ENCODE results near the gene SIDT1.

The SIDT1 gene

DNA sequence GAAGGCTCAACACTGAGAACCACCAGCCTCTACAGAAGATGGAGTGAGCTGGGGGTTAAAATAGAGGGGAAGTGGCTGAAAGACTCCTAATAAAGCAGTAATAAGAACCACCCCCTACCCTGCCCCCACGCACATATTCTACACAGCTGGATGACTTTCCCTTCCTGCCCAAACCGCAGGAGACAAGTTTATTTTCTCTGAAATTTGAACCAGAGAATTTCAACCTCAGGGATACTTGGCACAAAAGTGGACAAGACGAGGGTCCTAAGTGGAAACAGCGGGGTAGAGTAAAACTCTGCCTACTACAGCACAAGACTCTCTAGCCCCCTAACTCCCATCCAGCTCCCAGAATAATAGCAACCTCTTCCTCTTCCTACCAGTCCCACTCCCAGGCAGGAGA is 135.7 kb downstream of the SIDT1 start:
- TF ChIP-seq, protein P1, sequence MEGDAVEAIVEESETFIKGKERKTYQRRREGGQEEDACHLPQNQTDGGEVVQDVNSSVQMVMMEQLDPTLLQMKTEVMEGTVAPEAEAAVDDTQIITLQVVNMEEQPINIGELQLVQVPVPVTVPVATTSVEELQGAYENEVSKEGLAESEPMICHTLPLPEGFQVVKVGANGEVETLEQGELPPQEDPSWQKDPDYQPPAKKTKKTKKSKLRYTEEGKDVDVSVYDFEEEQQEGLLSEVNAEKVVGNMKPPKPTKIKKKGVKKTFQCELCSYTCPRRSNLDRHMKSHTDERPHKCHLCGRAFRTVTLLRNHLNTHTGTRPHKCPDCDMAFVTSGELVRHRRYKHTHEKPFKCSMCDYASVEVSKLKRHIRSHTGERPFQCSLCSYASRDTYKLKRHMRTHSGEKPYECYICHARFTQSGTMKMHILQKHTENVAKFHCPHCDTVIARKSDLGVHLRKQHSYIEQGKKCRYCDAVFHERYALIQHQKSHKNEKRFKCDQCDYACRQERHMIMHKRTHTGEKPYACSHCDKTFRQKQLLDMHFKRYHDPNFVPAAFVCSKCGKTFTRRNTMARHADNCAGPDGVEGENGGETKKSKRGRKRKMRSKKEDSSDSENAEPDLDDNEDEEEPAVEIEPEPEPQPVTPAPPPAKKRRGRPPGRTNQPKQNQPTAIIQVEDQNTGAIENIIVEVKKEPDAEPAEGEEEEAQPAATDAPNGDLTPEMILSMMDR (IDR thresholded peaks at IDR 0.05; ENCODE audit: low read depth, low read length) = no peak
- H3K9me3 ChIP-seq = no peaks in the 10 kb centered on the region
- H3K27me3 ChIP-seq = no peaks in the 10 kb centered on the region
- no peak overlapping the region for H3K4me3 ChIP-seq (ENCODE audit: low read depth, low read length)
- DNase-seq = no peak
- no peaks in the 10 kb centered on the region for H3K36me3 ChIP-seq
- H3K4me1 ChIP-seq = no peaks in the 10 kb centered on the region

DNA sequence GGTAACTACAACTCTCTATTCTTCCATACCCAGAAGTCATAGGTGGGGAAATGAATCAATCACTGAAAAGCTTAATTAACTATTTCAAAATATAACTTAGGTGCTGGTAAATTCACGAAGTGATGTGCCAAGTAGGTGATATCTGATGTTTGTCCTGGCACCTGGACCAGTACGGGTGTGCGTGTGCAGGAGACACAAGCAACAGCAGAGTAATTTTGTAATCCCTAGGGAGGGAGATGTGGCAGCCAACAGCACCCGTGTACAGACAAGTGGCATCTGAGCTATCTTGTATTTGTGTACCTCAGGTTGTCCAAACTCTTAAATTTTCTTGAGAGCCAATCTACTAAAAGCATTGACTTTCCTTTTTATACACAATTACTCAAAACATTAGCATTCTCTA is 141.2 kb downstream of the SIDT1 start:
- H3K9me3 ChIP-seq = no peaks in the 10 kb centered on the region
- TF ChIP-seq, protein P1 (IDR thresholded peaks at IDR 0.05; ENCODE audit: low read depth, low read length) = no peak
- DNase-seq = no peak
- H3K4me3 ChIP-seq (ENCODE audit: low read depth, low read length) = no peak overlapping the region
- no peaks in the 10 kb centered on the region; the same call in 1 of the 2 replicates for H3K36me3 ChIP-seq
- no peaks in the 10 kb centered on the region for H3K4me1 ChIP-seq
- no peaks in the 10 kb centered on the region for H3K27me3 ChIP-seq

DNA sequence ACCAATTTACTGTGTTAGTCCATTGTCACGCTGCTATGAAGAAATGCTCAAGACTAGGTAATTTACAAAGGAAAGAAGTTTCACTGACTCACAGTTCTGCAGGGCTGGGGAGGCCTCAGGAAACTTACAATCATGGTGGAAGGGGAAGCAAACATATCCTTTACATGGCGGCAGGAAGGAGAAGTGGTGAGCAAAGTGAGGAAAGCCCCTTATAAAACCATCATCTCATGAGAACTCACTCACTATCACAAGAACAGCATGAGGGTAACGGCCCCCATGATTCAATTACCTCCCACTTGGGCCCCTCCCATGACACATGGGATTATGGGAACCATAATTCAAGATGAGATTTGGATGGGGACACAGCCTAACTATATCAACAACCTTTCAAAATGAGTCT is 143.9 kb downstream of the SIDT1 start:
- no peaks in the 10 kb centered on the region for H3K9me3 ChIP-seq
- no peak for DNase-seq
- TF ChIP-seq, protein P1 (IDR thresholded peaks at IDR 0.05; ENCODE audit: low read depth, low read length) = no peak
- no peaks in the 10 kb centered on the region for H3K27me3 ChIP-seq
- H3K4me1 ChIP-seq = no peaks in the 10 kb centered on the region
- no peaks in the 10 kb centered on the region; the same call in 1 of the 2 replicates for H3K36me3 ChIP-seq
- no peak overlapping the region for H3K4me3 ChIP-seq (ENCODE audit: low read depth, low read length)

DNA sequence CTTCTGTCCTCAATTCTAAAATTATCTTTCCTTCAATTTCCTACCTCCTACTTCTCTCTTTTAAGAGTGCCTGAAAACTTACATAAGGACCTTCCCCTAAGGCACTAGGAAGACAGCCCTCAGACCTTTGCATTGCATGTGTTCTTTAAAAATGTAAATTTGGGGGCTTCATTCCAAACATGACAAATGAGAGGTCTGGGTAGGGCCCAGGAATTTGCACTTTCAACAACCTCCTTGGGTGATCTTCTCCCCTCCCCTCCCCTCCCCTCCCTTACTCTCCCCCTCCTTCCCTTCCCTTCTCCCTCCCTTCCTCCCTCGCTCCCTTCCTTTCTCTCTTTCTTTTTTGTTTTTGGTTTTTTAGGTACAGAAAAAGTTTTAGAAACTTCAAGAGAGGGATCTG is 145.4 kb downstream of the SIDT1 start:
- Histone ChIP-seq H3K36me3 (no peaks in the 10 kb centered on the region; the same call in 1 of the 2 replicates), H3K4me3 (ENCODE audit: low read depth, low read length) (no peak overlapping the region), H3K4me1 (no peaks in the 10 kb centered on the region), H3K9me3 (no peaks in the 10 kb centered on the region), H3K27me3 (no peaks in the 10 kb centered on the region)
- TF ChIP-seq, protein P1 (IDR thresholded peaks at IDR 0.05; ENCODE audit: low read depth, low read length) = no peak
- DNase-seq = no peak

DNA sequence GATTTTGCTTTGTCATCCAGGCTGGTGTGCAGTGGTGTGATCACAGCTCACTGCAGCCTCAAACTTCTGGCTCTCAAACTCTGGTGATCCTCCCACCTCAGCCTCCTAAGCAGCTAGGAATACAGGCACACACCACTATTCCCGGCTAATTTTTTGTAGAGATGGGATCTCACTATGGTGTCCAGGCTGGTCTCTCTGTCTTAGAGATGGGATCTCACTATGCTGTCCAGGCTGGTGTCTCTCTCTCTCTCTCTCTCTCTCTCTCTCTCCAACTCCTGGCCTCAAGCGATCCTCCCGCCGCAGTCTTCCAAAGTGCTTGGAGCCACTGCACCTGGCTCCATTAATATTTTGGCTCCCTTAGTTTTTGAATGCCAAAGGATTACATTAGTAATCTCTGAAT is 146.4 kb downstream of the SIDT1 start:
- no peaks in the 10 kb centered on the region; the same call in 1 of the 2 replicates for H3K36me3 ChIP-seq
- no peak for DNase-seq
- no peak overlapping the region for H3K4me3 ChIP-seq (ENCODE audit: low read depth, low read length)
- no peaks in the 10 kb centered on the region for H3K27me3 ChIP-seq
- TF ChIP-seq, protein P1 (IDR thresholded peaks at IDR 0.05; ENCODE audit: low read depth, low read length) = no peak
- no peaks in the 10 kb centered on the region for H3K4me1 ChIP-seq
- no peaks in the 10 kb centered on the region for H3K9me3 ChIP-seq

Measured in BE2C (cell line).